HG02970 (cell line): ENCODE data around the gene CADM1.

Source experiments
- ATAC-seq: cut with Tn5 transposase; IDR thresholded peaks from one replicate; pipeline ENCODE4 v1.9.1; 2021; ENCODE audit warnings: mild to moderate bottlenecking, moderate library complexity, moderate number of reproducible peaks; ENCODE audit not compliant: unreplicated experiment, low FRiP score

Gene CADM1

DNA sequence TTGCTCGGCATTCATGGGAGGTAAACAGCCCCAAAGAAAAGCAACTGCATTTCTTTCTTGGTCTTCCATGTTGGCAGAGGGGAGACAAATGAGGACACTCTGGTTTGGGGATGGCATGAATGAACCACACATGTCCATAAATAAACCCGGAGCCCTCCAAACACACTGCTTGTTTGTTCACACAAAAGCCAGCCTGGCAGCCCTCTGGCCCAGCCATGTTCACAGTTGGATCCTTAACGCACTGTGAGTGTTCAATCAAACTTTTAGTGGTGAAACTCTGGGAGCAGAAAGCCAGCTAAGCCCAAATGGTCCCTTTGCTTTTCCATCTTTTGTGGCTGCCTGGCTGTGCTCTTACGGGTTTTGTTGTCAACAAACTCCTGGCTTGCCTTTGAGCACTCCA lies 336.8 kb downstream of the CADM1 start:
- no peak for ATAC-seq

DNA sequence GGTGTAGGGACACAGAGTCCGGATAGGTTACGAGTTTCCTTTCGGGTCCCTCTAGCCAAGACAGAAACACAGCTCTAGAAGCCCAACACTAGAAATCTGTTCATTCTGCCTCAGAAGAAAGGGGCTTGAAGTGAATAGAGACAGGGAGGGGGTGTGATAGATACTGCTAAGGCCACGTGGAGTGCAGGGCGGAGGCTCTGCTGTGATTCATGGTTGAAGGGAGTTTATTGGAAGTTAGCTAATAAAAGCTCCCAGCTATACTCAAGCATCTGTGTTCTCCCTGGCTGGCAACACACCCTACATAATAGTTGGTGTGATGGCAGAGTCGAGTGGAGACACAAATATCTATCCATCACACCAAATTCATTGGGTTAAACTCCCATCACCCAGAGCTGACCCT lies 337.4 kb downstream of the CADM1 start:
- no peak for ATAC-seq

DNA sequence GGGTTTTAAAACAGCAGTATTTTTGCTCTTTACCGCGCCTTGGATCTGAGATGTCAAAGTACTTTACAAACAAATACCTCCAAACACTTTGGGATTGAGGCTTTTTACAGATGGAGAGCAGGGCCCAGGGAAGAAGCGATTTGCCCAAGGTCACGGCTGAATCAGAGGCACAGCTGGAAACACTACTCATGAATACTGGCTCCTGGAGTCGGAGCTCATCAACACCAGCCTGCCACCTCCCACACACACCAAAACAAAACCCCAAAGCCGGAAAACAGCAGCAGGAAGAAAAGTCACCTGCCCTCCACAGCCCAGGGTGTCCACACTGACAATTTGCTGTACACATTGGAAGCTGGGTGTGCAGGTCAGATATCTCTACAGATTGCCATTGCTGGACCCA lies 339.4 kb downstream of the CADM1 start:
- ATAC-seq = no peak

DNA sequence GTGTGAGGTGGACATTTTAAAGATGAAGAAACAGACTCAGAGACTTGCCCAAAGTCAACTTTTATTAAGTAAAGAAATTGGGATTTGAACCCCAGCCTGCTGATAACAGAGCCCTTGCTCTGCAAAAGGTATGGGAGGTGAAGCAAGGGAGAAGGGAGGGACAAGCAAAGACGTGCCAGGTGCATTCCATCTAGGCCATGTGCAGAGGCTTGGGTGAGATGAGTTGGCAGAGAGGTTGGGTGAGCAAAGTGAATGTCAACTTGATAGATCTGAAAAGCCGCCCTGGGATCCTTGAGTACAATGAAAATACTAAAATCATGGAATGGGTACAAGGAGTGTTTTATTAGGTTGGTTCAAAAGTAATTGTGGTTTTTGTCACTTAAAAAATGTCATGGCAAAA lies 341.3 kb downstream of the CADM1 start:
- no peak for ATAC-seq

DNA sequence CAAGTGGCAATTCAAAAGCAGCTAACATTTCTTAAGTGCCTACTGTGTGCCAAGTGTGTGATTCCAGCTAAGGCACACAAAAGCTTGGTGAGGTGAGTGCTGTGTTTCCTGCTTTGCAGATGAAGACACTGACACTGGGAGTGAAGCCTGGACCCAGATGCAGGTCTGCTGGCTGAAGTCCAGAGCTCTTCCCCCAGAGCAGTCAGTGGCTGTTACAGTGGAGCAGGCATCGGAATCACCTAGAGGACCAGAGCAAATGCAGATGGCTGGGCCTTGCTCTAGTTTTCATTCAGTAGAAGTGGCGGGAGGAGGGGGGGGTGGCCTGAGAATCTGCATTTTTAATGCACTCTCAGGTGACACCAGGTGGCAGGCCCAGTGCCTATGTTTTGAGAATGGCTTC lies 342.3 kb downstream of the CADM1 start:
- no peak for ATAC-seq

DNA sequence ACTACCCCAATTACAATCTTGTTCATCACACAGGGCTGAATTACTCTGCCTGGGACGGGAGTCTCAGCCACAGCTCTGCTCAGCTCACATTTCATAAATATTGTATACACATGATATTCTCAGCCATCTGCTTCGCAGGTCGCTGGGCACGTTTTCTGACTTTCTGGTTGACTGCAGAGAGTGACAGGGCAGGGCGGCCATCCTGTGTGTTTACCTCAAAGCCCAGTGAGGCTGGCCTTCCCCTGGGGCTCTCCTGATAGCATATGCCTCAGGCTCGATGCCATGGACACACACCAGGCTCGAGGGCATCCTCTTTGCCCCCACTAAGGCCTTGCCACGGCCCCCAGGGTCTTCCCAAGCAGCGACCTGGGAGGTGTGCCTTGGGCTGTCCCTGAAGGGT lies 345.0 kb downstream of the CADM1 start:
- no peak for ATAC-seq

DNA sequence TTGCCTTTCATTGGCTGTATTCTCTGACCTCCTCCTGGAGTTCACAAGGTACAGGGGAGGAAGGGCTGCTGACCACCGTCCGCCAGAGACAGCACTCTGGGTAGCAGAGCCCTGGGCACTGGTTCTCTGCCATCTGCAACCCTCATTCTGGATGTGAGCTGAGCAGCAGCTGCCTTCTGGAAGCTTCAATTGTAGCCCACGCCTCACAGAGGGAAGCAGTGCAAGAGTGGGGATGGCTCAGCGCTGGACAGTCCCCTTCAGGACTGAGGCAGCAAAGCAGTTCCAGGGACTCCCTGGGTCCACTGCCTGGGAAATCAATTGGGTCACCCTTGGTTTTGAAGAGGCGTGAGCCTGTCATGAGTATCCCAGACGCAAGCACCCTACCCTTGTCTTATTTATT lies 346.2 kb downstream of the CADM1 start:
- no peak for ATAC-seq

DNA sequence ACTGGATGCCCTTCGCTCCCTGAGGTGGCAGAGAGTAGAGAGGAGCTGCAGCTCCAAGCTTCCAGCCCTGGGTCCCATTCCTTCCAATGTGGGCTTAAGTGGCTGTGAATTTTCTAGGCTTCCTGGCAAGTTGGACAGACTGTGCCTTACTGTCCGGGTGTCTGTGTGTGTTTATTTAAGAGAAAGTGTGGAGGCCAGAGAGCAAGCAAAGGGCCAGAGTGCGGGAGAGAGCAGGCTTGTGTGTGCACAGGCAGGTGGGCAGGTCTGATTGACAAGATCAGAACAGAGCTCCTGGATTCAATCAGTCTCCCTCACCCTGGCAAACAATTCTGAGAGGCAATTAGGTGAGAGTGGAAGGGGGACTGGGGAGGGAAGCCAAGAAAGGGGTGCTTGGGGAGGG lies 347.0 kb downstream of the CADM1 start:
- no peak for ATAC-seq

DNA sequence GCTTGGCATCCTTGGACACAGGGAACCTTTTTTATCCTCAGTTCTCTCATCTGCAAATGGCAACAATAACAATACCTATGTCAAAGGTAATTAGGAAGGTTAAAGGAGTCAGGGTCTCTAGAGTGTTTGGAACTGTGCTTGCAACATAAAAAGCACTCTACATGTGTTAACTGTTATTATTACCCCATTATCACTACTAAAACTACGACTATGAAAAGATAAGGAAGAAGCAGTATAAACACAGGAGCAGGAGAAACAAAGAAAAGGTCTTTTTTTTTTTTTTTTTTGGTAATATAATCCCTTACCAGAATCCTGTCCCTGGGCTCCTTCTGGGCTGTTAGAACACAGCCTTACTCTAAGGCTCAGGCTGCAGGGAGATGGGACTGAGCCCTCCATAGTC lies 348.2 kb downstream of the CADM1 start:
- no peak for ATAC-seq

DNA sequence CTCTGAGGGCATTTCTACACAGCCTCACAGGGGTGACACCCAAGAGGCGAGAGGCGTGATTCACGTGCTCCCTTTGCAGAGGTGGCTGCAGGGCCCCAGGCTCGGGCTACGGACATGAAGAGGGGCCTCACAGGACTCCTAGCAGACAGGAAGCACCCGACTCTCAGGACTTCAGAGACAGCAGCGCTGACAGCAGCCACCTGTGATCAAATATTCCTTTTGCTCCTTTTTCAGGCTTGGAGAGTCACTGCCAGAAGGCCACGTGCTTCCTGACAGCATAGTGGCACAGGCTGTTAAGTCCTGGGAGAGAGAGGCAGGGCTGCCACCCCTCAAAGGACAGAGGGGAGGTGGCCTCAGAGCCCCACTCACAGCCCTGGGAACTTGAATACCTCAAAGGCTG lies 348.9 kb downstream of the CADM1 start:
- ATAC-seq = no peak

DNA sequence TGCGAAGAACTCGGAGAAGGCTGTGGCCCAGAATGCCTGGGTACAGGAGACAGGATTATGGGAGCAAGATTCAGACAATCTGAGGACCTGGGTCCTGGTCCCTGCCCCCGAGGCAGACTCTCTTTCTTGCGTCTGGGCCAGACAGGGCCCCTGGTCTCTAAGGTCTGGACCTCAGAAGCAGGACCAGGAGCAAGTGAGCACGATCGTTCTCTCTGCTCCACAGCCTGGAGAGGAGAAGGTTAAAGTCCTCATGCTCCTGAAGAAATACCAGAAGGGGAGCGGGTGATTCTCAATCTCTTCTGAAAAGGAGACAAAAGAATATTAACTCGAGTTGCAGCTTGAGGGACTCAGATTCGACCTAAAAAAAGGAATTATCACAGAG lies 349.9 kb downstream of the CADM1 start:
- no peak for ATAC-seq

DNA sequence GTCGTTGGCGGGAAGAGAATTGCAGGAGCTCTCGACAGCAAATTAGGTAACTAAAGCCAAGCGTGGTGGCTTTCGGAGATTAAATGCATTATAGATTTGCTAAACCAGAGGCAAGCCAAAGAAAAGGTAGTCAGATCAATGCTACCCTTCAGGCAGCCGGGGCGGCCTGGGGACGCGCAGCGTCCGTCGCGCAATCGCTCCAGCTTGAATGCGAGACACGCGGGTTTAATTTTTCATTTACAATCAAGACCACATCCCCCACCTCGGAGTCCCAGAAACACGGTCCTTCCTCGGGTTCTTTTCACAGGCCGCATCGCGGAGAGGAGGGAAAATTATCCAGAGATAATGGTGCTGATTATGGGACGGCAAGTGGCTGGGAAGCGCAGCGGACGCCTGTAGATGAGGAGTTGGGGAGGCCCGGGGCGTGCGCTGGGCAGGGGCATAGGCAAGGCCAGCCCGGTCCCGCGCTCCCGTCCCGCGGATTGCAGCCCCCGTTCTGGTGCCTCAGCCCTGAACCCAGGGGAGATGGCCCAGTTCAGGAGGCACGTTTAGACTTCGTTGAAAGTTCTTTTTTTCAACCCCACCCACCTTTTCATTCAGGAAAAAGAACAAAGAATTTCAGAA lies 350.4 kb downstream of the CADM1 start:
- no peak for ATAC-seq

DNA sequence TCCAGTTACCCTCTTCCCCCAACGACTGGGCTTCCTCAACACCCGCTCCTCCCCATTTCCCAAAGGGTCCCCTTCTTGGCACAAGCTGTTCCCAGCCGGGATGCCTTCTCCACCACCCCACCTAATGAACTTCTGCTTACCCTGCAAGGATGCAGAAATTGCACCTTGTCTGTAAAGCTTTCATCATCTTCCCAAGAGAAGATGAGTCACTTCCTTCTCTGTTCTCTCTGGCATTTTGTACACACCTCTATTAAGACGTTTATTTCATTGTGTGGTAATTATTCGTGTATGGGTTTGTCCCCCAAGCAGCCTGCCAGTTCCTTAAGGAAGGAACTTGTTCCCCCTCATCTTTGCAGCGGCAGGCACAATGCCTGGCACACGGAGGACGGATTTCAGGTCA lies 351.1 kb downstream of the CADM1 start:
- no peak for ATAC-seq

DNA sequence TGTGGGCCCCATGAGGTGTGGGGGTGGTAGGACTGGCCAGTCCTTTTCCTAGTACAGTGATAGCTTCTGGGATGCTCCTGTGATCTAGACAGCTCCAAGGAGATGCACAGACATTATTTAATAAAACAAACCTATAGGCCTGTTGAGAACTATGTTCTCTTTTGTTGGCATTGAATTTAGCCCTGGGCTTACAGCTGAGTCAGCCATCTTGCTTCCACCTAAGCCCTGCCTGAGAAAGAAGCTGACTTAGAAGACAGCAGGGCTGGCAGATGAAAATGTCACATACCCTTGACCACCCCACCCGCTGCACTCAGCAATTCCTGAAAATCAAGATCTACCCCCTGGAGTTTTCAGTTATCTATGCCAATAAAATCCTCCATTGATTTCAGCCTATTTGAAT lies 353.2 kb downstream of the CADM1 start:
- no peak for ATAC-seq

DNA sequence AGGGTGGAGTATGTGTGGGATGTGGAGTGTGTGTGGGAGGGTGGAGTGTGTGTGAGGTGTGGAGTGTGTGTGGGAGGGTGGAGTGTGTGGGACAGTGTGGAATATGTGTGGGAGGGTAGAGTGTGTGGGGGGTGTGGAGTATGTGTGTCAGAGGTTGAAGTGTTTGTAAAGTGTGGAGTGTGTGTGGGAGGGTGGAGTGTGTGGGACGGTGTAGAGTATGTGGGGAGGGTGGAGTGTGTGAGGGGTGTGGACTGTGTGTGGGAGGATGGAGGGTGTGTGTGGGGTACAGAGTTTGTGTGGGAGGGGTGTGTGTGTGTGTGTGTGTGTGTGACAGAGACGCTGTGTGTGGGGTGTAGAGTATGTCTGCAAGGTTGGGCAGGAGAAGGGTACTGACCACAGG lies 355.5 kb downstream of the CADM1 start:
- ATAC-seq = no peak

DNA sequence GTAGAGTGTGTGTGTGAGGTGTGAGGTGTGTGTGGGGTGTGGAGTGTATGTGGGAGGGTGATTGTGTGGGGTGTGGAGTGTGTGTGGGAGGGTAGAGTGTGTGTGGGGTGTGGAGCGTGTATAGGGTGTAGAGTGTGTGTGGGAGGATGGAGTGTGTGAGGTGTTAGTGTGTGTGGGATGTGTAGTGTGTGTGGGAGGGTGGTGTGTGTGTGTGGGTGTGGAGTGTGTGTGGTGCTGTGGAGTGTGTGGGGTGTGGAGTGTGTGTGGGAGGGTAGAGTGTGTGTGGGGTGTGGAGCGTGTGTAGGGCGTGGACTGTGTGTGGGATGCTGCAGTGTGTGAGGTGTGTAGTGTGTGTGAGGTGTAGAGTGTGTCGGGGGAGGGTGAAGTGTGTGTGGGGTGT lies 356.1 kb downstream of the CADM1 start:
- no peak for ATAC-seq

DNA sequence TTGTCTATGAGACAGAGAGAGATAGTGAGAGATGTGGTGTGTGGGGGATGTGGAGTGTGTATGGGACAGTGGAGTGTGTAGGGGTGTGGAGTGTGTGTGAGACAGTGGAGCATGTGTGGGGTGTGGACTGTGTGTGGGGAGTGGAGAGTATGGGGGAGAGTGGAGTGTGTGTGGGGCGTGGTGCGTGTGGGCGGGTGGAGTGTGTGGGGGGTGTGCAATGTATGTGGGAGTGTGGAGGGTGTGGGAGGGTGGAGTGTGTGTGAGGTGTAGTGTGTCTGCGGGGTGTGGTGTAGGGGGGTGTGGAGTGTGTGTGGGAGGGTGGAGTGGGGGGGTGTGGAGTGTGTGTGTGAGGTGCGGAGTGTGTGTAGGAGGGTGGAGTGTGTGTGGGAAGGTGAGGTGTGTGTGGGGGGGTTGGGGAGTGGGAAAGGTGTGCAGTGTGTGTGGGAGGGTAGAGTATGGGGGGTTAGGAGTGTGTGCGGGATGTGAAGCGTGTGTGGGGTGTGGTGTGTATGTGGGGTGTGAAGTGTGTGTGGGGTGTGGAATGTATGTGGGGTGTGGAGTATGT lies 356.9 kb downstream of the CADM1 start:
- ATAC-seq = no peak

DNA sequence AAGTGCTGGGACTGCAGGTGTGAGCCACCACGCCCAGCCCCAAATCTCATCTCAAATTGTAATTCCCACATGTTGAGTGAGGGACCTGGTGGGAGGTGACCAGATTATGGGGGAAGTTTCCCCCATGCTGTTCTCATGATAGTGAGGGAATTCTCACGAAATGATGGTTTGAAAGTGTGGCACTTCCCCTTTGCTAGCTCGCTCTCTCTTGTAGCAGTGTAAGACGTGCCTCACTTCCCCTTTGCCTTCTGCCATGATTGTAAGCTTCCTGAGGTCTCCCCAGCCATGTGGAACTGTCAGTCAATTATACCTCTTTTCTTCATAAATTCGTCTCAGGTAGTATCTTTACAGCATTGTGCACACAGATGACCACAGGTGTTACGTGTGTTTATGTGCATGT lies 357.8 kb downstream of the CADM1 start:
- ATAC-seq = no peak

DNA sequence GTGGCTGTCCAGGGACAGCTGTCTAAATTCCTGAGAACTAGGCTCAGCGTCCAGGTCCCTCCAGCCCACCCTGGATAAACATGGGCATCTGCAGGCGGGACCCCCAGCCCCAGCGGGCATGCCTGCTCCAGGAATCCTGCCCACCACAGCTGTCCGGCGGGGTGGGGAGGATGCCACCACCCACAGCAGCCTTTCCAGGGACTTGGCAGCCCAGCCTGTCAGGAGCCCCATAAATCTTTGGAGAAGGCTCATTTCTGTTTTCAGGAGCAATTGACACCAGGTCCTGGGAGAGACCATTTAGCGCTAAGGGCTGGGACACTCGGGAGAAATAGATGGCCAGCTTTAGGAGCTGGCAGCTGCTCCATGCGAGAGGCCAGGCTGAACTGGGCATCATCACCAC lies 358.9 kb downstream of the CADM1 start:
- ATAC-seq = no peak

DNA sequence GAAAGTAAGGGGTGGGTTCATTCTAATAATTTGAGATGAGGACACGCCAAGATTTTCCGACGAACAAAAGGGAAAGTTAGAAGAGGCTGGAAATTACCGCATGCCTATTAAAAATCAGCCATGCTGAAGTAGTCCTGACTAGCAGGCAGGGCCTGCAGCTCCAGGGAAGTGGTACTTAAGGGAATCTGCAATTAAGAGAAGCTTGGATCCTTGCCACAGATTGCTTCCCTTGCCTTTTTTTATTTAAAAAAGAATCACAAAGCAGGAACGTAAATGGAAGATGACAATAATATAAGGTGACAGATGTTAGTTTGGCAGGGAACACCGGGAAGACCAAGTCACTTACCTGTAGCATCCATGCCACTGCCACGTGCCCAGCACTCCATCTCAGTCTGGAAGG lies 359.3 kb downstream of the CADM1 start:
- no peak for ATAC-seq

DNA sequence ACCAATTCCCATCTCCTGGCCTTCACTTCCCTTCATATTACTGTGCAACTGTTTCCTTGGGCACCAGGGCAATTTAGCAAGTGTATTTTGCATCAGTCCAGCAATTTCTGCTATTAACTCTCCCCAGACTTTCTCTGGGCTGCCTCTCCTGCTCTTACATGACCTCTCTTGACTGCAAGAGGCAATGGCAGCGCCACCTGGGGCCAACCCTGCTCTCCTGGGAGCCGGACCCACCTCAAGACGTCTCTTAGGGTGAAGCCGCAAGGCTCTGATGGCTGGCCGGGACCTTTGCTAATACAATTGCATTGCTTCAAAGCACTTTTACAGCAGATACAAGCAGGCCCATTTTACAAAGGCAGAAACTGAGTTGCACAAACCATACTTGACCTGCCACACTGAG lies 360.2 kb downstream of the CADM1 start:
- ATAC-seq = no peak

DNA sequence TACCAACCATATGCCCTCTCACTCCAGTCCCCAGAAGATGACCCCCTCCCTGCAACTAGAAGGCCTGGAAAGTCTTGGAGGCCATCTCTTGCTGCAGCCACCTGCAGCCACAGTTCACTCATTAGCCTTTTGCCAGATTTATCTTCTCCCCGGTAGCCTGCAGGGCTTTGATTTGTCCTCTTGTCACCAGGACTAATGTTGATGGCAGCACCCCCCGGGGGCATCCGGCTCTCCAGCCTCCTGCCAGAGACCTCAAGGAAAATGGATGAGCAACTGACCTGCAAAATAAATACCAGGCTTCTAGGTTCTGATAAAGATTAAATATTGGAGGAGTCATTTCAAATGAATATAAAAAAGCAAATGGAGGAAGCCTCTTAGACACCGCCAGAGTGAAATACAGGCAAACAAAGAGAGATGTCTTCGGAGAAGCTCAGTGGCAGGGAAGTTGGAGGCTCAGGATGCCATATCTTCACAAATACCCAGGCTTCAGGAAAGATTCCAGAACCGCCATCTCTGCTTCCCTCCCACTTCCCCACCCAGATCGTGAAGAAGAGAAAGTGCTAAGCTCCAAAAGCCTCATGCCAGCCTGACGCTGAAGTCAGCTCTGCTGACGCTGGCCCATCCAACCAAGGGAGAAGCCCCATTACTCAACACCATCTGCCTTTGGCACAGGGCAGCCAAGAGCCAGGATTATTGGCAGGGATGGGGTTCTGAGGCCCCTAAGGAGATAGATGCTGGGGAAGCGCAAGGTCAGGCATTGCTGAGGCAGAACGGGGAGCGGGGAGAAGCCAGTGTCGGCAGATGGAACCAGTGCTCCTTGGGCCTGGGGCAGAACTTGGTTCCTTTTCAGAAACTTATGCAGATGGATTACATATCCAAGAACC lies 362.7 kb downstream of the CADM1 start:
- no peak for ATAC-seq
